Esophagus (tissue), 2 donors: Measurements from ENCODE around the gene NELFCD. TPM values are rescaled to one million over a fixed set of nuclear protein-coding genes. Genes with fewer than 3 reads are reported as not detected.

Experiments
- H3K27ac ChIP-seq, 2 donors: one replicate each; pipeline ENCODE4 v1.5.1; 2013; ENCODE audit warnings: low read depth in 2 of 2, mild to moderate bottlenecking in 2 of 2, inconsistent platforms in 1 of 2, low read length in 1 of 2, moderate library complexity in 1 of 2
- H3K27me3 ChIP-seq, 2 donors: one replicate each; pipeline ENCODE4 v1.6.1; 2013; ENCODE audit warnings: low read length in 2 of 2, control low read depth in 1 of 2, mild to moderate bottlenecking in 1 of 2; ENCODE audit not compliant: insufficient read depth in 2 of 2, control insufficient read depth in 1 of 2
- H3K36me3 ChIP-seq, 2 donors: one replicate each; pipeline ENCODE4 v1.6.1; 2013; ENCODE audit warnings: low read length in 1 of 2; ENCODE audit not compliant: control insufficient read depth in 2 of 2, insufficient read depth in 2 of 2
- H3K4me1 ChIP-seq, 2 donors: one replicate each; pipeline ENCODE4 v1.6.1; 2013; ENCODE audit warnings: low read length in 1 of 2; ENCODE audit not compliant: control insufficient read depth in 2 of 2, insufficient read depth in 2 of 2
- H3K4me3 ChIP-seq, 2 donors: one replicate each; pipeline ENCODE4 v1.5.1; 2013; ENCODE audit warnings: low read length in 2 of 2, mild to moderate bottlenecking in 2 of 2, low read depth in 1 of 2, moderate library complexity in 1 of 2
- H3K9me3 ChIP-seq, 2 donors: one replicate each; pipeline ENCODE4 v1.6.1; 2013; ENCODE audit warnings: mild to moderate bottlenecking in 2 of 2, low read depth in 1 of 2, low read length in 1 of 2, moderate library complexity in 1 of 2; ENCODE audit not compliant: control insufficient read depth in 2 of 2, insufficient read depth in 1 of 2
- WGBS, 2 donors: extraction: QIAGEN DNeasy Blood & Tissue Kit; methylation state at CpG; one replicate each; pipeline ENCODE4 v1.1.7; 2013; 5-methylcytosine and 5-hydroxymethylcytosine counted together
- polyA plus RNA-seq, 2 donors: library from polyadenylated mRNA; stranded (reverse); fragments of 200-250 nt; gene quantifications; one replicate each; pipeline ENCODE4 v1.2.3, GENCODE V29; 2013
- donor health status: healthy with polysubstance abuse.
- donor health status: Bipolar disorder and iron deficiency.

NELFCD gene
- polyA plus RNA-seq, 2 donors = 36.6 to 38.2 TPM

- Histone ChIP-seq H3K27ac (no peak within 1 kb of the TSS), H3K4me3 (no peak within 1 kb of the TSS), H3K4me1 (peaks cover 0 to 2% of the 10 kb centered on the region in 2 donors), H3K27me3 (no peaks in the 10 kb centered on the region), H3K36me3 (peaks cover 4 to 8% of the 10 kb centered on the region in 2 donors), H3K9me3 (no peaks in the 10 kb centered on the region)
- WGBS, 2 donors = 96 to 97% methylated on average over 5 of the region's 5 CpGs
These were observed 38.2 kb downstream of the NELFCD start, which contains the start of gene TUBB1 for GRCh38 chr20:59019217-59019616. Gene TUBB1 (plus strand): TSS chr20:59019429. CDS start chr20:59019523, 94 bp downstream.

- no peak overlapping the region for H3K4me3 ChIP-seq
- WGBS, 2 donors = 41 to 52% methylated on average over 5 of the region's 5 CpGs
- H3K9me3 ChIP-seq = no peaks in the 10 kb centered on the region
- H3K27ac ChIP-seq = no peak overlapping the region
- H3K27me3 ChIP-seq = no peaks in the 10 kb centered on the region
- peaks cover 13 to 14% of the 10 kb centered on the region in 2 donors for H3K36me3 ChIP-seq
- peaks cover 2% of the 10 kb centered on the region in 2 donors for H3K4me1 ChIP-seq
These were observed 40.0 kb downstream of the NELFCD start for GRCh38 chr20:59020938-59021551.

- Histone ChIP-seq H3K27me3 (no peaks in the 10 kb centered on the region), H3K4me3 (no peak overlapping the region), H3K4me1 (peaks cover 0 to 2% of the 10 kb centered on the region in 2 donors), H3K9me3 (no peaks in the 10 kb centered on the region), H3K27ac (no peak overlapping the region), H3K36me3 (peaks cover 13 to 19% of the 10 kb centered on the region in 2 donors)
- WGBS, 2 donors = 93 to 95% methylated on average over 15 of the region's 15 CpGs
These were observed 41.7 kb downstream of the NELFCD start for GRCh38 chr20:59022754-59023153.

- H3K27ac ChIP-seq = no peak overlapping the region
- no peaks in the 10 kb centered on the region for H3K9me3 ChIP-seq
- H3K4me3 ChIP-seq = no peak overlapping the region
- peaks cover 0 to 2% of the 10 kb centered on the region in 2 donors for H3K4me1 ChIP-seq
- no peaks in the 10 kb centered on the region for H3K27me3 ChIP-seq
- peaks cover 13 to 19% of the 10 kb centered on the region in 2 donors for H3K36me3 ChIP-seq
- 94% methylated on average over 13 of the region's 13 CpGs for WGBS, 2 donors
These were observed 42.6 kb downstream of the NELFCD start for GRCh38 chr20:59023616-59024015.

- Histone ChIP-seq H3K4me3 (no peak overlapping the region), H3K36me3 (peaks cover 13 to 19% of the 10 kb centered on the region in 2 donors), H3K27me3 (no peaks in the 10 kb centered on the region), H3K27ac (no peak overlapping the region), H3K9me3 (no peaks in the 10 kb centered on the region), H3K4me1 (peaks cover 0 to 2% of the 10 kb centered on the region in 2 donors)
- WGBS, 2 donors = 94 to 95% methylated on average over 24 of the region's 24 CpGs
These were observed 43.1 kb downstream of the NELFCD start for GRCh38 chr20:59024111-59024530.

- Histone ChIP-seq H3K4me3 (no peak overlapping the region), H3K36me3 (peaks cover 13 to 19% of the 10 kb centered on the region in 2 donors), H3K27ac (no peak overlapping the region), H3K9me3 (no peaks in the 10 kb centered on the region), H3K4me1 (peaks cover 0 to 2% of the 10 kb centered on the region in 2 donors), H3K27me3 (no peaks in the 10 kb centered on the region)
- WGBS, 2 donors = 67 to 72% methylated on average over 2 of the region's 2 CpGs
These were observed 44.0 kb downstream of the NELFCD start for GRCh38 chr20:59025086-59025485.

GRCh38 chr20:59025511-59025910 is 44.5 kb downstream of the NELFCD start:
- Histone ChIP-seq H3K27ac (no peak overlapping the region), H3K9me3 (no peaks in the 10 kb centered on the region), H3K27me3 (no peaks in the 10 kb centered on the region), H3K36me3 (peaks cover 13 to 19% of the 10 kb centered on the region in 2 donors), H3K4me1 (peaks cover 0 to 2% of the 10 kb centered on the region in 2 donors), H3K4me3 (no peak overlapping the region)
- 93 to 95% methylated on average over 4 of the region's 4 CpGs for WGBS, 2 donors

GRCh38 chr20:59026904-59027740 is 46.1 kb downstream of the NELFCD start:
- H3K27ac ChIP-seq = no peak overlapping the region
- H3K9me3 ChIP-seq = no peaks in the 10 kb centered on the region
- 81 to 85% methylated on average over 5 of the region's 5 CpGs for WGBS, 2 donors
- H3K27me3 ChIP-seq = no peaks in the 10 kb centered on the region
- H3K4me3 ChIP-seq = no peak overlapping the region
- peaks cover 0 to 2% of the 10 kb centered on the region in 2 donors for H3K4me1 ChIP-seq
- peaks cover 13 to 19% of the 10 kb centered on the region in 2 donors for H3K36me3 ChIP-seq

GRCh38 chr20:59027741-59028320 is 46.8 kb downstream of the NELFCD start:
- H3K4me1 ChIP-seq = peaks cover 0 to 2% of the 10 kb centered on the region in 2 donors
- WGBS, 2 donors = 81 to 83% methylated on average over 8 of the region's 8 CpGs
- no peak overlapping the region for H3K27ac ChIP-seq
- H3K4me3 ChIP-seq = no peak overlapping the region
- peaks cover 13 to 17% of the 10 kb centered on the region in 2 donors for H3K36me3 ChIP-seq
- H3K9me3 ChIP-seq = no peaks in the 10 kb centered on the region
- H3K27me3 ChIP-seq = no peaks in the 10 kb centered on the region
